Fibroblast of pulmonary artery (primary cell): ENCODE data around the gene TLE2.

Source experiments
- DNase-seq: peaks from one replicate; pipeline ENCODE4 v3.0.0-alpha.2; 2010; ENCODE audit warnings: low read depth
- H3K4me3 ChIP-seq: replicated peaks from 2 replicates; pipeline ENCODE4 v1.5.1; 2011; ENCODE audit warnings: low read depth, mild to moderate bottlenecking, control low read depth, low read length, moderate library complexity
- CTCF ChIP-seq: IDR thresholded peaks from 2 replicates; pipeline ENCODE4 v1.5.1; 2011; ENCODE audit warnings: mild to moderate bottlenecking, control low read depth, low read length, inconsistent platforms; ENCODE audit errors: missing control alignments

TLE2 gene

GRCh38 chr19:2949939-2950285, 79.2 kb downstream of the TLE2 start:
- TF ChIP-seq CTCF: no peak
- DNase-seq: peak; percentile 71
- peak overlapping the region; percentile 87 for H3K4me3 ChIP-seq
